Fibroblast of lung (primary cell): Measurements from ENCODE around the gene PIEZO2.

ENCODE experiments used
- CTCF ChIP-seq, 2 donors: IDR thresholded peaks in 1 of 2; conservative IDR thresholded peaks in 1 of 2; 1 replicate in 1 of 2; 2 replicates in 1 of 2; pipeline ENCODE4 v1.5.1; 2011 to 2012; ENCODE audit warnings: low read length in 2 of 2, control low read depth in 1 of 2, inconsistent platforms in 1 of 2, low read depth in 1 of 2, mild to moderate bottlenecking in 1 of 2
- EZH2 ChIP-seq: IDR thresholded peaks from 2 replicates; pipeline ENCODE4 v1.5.1; 2012; ENCODE audit warnings: low read length, control low read depth, mild to moderate bottlenecking; ENCODE audit errors: missing control alignments

DNA sequence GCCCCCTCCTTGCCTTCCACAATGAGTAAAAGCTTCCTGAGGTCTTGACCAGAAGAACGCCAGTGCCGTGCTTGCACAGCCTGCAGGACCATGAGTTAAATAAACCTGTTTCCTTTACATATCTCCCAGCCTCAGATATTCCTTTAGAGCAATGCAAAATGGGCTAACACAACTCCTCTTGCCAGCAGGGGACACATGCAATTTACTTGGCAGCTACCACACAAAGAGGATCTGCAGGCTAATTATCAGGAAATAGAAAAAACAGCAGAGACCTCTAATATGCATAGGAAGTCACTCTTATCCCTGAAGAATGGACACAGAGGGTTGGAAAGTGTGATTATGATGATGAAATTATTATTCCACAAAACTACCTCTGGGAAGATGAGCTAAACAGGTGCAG is 114.0 kb downstream of the PIEZO2 start:
- TF ChIP-seq CTCF (conservative IDR thresholded peaks at IDR 0.05 in 1 of 2, IDR thresholded peaks at IDR 0.05 in 1 of 2; ENCODE audit: low read depth in 1 of 2, low read length in 2 of 2) = no peak
- TF ChIP-seq EZH2 = no peak
